ENCODE results near the gene PARD3.

The PARD3 gene

GRCh38 chr10:34339816-34340553 is 475.1 kb downstream of the PARD3 start:
- Mint-ChIP-seq H3K4me1 (ENCODE audit: low read depth) (no peaks in the 10 kb centered on the region), H3K27ac (no peak overlapping the region), H3K4me3 (no peak overlapping the region), H3K9me3 (no peaks in the 10 kb centered on the region), H3K36me3 (ENCODE audit: low read depth) (no peaks in the 10 kb centered on the region), H3K27me3 (no peaks in the 10 kb centered on the region)

DNA sequence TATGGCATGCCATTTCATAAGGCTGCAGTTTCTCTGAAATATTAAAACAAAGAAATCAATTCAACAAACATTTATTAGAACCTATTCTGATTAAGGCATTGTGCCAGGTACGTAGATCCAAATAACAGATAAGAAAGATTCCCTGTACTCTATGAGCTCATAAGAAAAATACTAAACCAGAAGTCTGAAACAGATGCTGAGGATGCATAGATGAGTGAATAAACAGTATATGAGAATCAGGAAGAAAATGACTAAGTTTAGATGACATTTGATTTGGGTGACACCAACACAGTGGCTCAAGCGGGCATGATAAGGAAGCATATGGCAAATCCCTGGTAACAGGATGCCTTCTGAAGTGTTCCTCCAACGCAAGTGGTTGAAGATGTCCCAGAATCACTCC is 477.2 kb downstream of the PARD3 start:
- Mint-ChIP-seq H3K36me3 (ENCODE audit: low read depth) (no peaks in the 10 kb centered on the region), H3K4me3 (no peak overlapping the region), H3K9me3 (no peaks in the 10 kb centered on the region), H3K4me1 (ENCODE audit: low read depth) (no peaks in the 10 kb centered on the region), H3K27ac (no peak overlapping the region), H3K27me3 (no peaks in the 10 kb centered on the region)

GRCh38 chr10:34335960-34336690 is 479.0 kb downstream of the PARD3 start:
- no peak overlapping the region for H3K27ac Mint-ChIP-seq

GRCh38 chr10:34334908-34335307 is 480.2 kb downstream of the PARD3 start:
- Mint-ChIP-seq H3K27me3 (no peaks in the 10 kb centered on the region), H3K27ac (no peak overlapping the region), H3K4me3 (no peak overlapping the region)

More at GRCh38 chr10:34335960-34336690, 479.0 kb downstream of the PARD3 start:
- Mint-ChIP-seq H3K36me3 (ENCODE audit: low read depth) (no peaks in the 10 kb centered on the region), H3K9me3 (no peaks in the 10 kb centered on the region), H3K27me3 (no peaks in the 10 kb centered on the region), H3K4me3 (no peak overlapping the region), H3K4me1 (ENCODE audit: low read depth) (no peaks in the 10 kb centered on the region)

GRCh38 chr10:34333513-34333912 is 481.6 kb downstream of the PARD3 start:
- Mint-ChIP-seq H3K27me3 (no peaks in the 10 kb centered on the region), H3K4me1 (ENCODE audit: low read depth) (no peaks in the 10 kb centered on the region), H3K27ac (no peak overlapping the region), H3K9me3 (no peaks in the 10 kb centered on the region), H3K36me3 (ENCODE audit: low read depth) (no peaks in the 10 kb centered on the region), H3K4me3 (no peak overlapping the region)

More at GRCh38 chr10:34334908-34335307, 480.2 kb downstream of the PARD3 start:
- Mint-ChIP-seq H3K9me3 (no peaks in the 10 kb centered on the region), H3K4me1 (ENCODE audit: low read depth) (no peaks in the 10 kb centered on the region), H3K36me3 (ENCODE audit: low read depth) (no peaks in the 10 kb centered on the region)

DNA sequence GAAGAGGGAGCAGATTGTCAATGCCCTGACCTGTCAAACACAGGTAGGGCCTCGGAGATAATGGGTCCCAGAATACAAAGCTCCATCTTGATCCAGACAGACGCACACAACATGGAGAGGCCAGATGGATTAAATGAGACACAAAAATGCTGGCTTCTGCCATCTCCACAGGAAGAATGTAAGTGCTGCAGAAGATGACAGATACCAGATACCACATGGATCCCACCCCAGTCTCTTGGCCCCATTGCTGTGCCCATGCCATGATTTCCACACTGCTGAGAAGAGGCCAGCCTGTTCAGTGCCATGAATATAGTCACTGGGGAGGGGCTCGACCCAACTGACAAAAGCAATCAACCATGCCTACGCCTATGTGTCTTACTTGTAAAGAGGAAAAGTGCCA is 487.9 kb downstream of the PARD3 start:
- Mint-ChIP-seq H3K4me1 (ENCODE audit: low read depth) (no peaks in the 10 kb centered on the region), H3K27ac (no peak overlapping the region), H3K36me3 (ENCODE audit: low read depth) (no peaks in the 10 kb centered on the region), H3K4me3 (no peak overlapping the region), H3K9me3 (no peaks in the 10 kb centered on the region), H3K27me3 (no peaks in the 10 kb centered on the region)

DNA sequence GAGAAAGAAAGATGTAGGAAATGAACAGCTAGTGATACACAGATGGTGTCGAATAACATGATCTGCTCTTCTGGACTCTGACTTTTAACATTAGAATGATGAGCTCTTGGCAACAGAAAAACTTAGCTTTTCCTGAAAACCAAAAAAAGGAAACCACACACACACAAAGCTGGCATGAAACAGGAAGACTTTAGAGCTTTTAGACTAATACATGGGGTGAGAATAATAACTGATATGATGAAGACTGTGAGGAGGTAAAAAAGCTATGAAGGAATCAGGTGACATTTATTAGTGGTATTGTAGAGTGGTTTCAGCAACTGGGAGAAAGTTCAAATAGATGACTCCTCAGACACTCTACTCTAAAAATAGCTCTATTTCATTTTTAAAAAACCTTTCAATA is 491.9 kb downstream of the PARD3 start:
- no peak overlapping the region for H3K27ac Mint-ChIP-seq
- no peaks in the 10 kb centered on the region for H3K36me3 Mint-ChIP-seq (ENCODE audit: low read depth)
- H3K4me1 Mint-ChIP-seq (ENCODE audit: low read depth) = no peaks in the 10 kb centered on the region
- H3K4me3 Mint-ChIP-seq = no peak overlapping the region
- H3K27me3 Mint-ChIP-seq = no peaks in the 10 kb centered on the region
- H3K9me3 Mint-ChIP-seq = no peaks in the 10 kb centered on the region

DNA sequence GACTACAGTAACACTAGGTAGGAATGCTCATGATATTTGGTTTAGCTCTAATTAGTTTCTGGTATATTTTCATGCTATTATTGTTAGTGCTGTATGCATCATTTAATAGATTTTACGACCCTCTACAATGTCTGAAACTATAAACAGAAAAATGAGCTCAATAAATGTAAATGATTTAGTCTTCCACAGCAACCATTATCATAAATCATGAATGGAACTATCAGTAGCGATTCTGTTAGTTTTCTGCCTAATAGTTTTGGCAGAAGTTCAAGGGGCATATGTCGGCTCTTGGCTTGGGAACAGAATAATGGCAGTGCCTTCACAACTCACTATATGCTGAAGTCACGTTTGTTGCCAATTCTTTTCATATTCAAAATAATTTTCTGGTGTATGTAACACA is 494.8 kb downstream of the PARD3 start:
- H3K27me3 Mint-ChIP-seq = no peaks in the 10 kb centered on the region
- no peak overlapping the region for H3K27ac Mint-ChIP-seq
- no peaks in the 10 kb centered on the region for H3K36me3 Mint-ChIP-seq (ENCODE audit: low read depth)
- H3K4me3 Mint-ChIP-seq = no peak overlapping the region
- no peaks in the 10 kb centered on the region for H3K4me1 Mint-ChIP-seq (ENCODE audit: low read depth)
- no peaks in the 10 kb centered on the region for H3K9me3 Mint-ChIP-seq

DNA sequence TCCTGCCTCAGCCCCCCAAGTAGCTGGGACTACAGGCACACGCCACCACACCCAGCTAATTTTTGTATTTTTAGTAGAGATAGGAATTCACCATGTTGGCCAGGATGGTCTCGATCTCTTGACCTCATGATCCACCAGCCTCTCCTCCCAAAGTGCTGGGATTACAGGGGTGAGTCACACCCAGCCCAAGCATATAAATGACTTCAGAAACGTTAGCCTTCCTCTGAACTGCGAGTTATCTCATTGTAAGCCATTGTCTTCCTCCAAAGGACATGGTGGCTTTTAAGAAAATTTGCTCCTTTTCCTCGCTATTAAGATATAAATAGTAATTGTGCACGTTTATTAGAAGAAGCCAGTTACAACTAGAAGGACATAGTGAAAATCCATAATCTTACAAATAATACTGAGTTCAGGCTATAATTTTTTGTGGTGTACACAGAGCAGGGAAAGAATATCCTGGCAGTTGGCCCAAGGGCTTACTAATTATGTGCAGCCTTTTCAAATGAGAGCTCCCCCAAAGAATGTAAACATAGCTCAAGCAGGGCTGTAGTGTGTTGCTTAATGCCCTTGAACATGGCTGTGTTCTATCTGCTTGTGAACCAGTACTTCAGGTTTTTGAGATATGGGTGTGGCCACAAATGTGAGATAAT is 495.8 kb downstream of the PARD3 start:
- Mint-ChIP-seq H3K27me3 (no peaks in the 10 kb centered on the region), H3K4me1 (ENCODE audit: low read depth) (no peaks in the 10 kb centered on the region), H3K36me3 (ENCODE audit: low read depth) (no peaks in the 10 kb centered on the region), H3K27ac (no peak overlapping the region), H3K9me3 (no peaks in the 10 kb centered on the region), H3K4me3 (no peak overlapping the region)

GRCh38 chr10:34316154-34316553 is 498.9 kb downstream of the PARD3 start:
- Mint-ChIP-seq H3K27ac (no peak overlapping the region), H3K36me3 (ENCODE audit: low read depth) (no peaks in the 10 kb centered on the region), H3K4me3 (no peak overlapping the region), H3K27me3 (no peaks in the 10 kb centered on the region), H3K4me1 (ENCODE audit: low read depth) (peaks cover 7% of the 10 kb centered on the region), H3K9me3 (no peaks in the 10 kb centered on the region)

GRCh38 chr10:34314457-34314856 is 500.6 kb downstream of the PARD3 start:
- H3K4me1 Mint-ChIP-seq (ENCODE audit: low read depth) = peaks cover 7% of the 10 kb centered on the region
- H3K27ac Mint-ChIP-seq = no peak overlapping the region
- H3K4me3 Mint-ChIP-seq = no peak overlapping the region
- H3K27me3 Mint-ChIP-seq = no peaks in the 10 kb centered on the region
- no peaks in the 10 kb centered on the region for H3K36me3 Mint-ChIP-seq (ENCODE audit: low read depth)
- H3K9me3 Mint-ChIP-seq = no peaks in the 10 kb centered on the region

GRCh38 chr10:34313888-34314287 is 501.2 kb downstream of the PARD3 start:
- Mint-ChIP-seq H3K27me3 (no peaks in the 10 kb centered on the region), H3K9me3 (no peaks in the 10 kb centered on the region), H3K36me3 (ENCODE audit: low read depth) (no peaks in the 10 kb centered on the region), H3K4me3 (no peak overlapping the region), H3K27ac (no peak overlapping the region), H3K4me1 (ENCODE audit: low read depth) (peaks cover 7% of the 10 kb centered on the region)

- Mint-ChIP-seq H3K4me1 (ENCODE audit: low read depth) (peaks cover 7% of the 10 kb centered on the region), H3K4me3 (no peak overlapping the region), H3K27me3 (no peaks in the 10 kb centered on the region)
Observed at GRCh38 chr10:34313353-34313752, 501.7 kb downstream of the PARD3 start.

DNA sequence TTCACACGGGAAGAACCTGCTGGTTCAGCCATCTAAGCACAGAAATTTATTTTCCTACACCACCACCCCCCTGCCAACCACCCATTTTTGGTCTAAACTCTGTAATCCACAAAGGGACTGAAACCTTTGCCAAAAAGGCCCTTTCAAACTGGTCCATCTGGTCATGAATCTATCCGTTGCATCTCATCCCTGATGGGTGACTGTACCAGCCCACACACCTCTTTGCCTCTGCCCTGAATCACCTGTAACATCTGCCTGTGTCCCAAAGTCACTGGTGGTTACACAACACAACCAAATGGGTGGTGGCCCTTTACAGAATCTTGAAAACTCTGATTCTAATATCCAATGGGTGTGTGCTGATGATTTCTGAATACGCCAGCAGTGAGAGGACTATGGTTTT is 503.4 kb downstream of the PARD3 start:
- no peak overlapping the region for H3K4me3 Mint-ChIP-seq
- no peaks in the 10 kb centered on the region for H3K9me3 Mint-ChIP-seq
- no peaks in the 10 kb centered on the region for H3K36me3 Mint-ChIP-seq (ENCODE audit: low read depth)
- peaks cover 7% of the 10 kb centered on the region for H3K4me1 Mint-ChIP-seq (ENCODE audit: low read depth)
- no peaks in the 10 kb centered on the region for H3K27me3 Mint-ChIP-seq
- no peak overlapping the region for H3K27ac Mint-ChIP-seq

More at GRCh38 chr10:34313353-34313752, 501.7 kb downstream of the PARD3 start:
- H3K36me3 Mint-ChIP-seq (ENCODE audit: low read depth) = no peaks in the 10 kb centered on the region
- no peaks in the 10 kb centered on the region for H3K9me3 Mint-ChIP-seq
- H3K27ac Mint-ChIP-seq = no peak overlapping the region

GRCh38 chr10:34310234-34310633 is 504.9 kb downstream of the PARD3 start:
- Mint-ChIP-seq H3K4me3 (no peak overlapping the region), H3K27ac (no peak overlapping the region), H3K36me3 (ENCODE audit: low read depth) (no peaks in the 10 kb centered on the region), H3K27me3 (no peaks in the 10 kb centered on the region), H3K4me1 (ENCODE audit: low read depth) (peaks cover 7% of the 10 kb centered on the region), H3K9me3 (no peaks in the 10 kb centered on the region)
